Measurements from ENCODE around the gene SPRY4.

The SPRY4 gene

GRCh38 chr5:142307146-142307890 lies 17.5 kb downstream of the SPRY4 start:
- Histone ChIP-seq H3K9me3 (no peaks in the 10 kb centered on the region), H3K36me3 (no peaks in the 10 kb centered on the region), H3K27ac (no peak overlapping the region), H3K27me3 (peaks cover 24% of the 10 kb centered on the region), H3K4me1 (ENCODE audit: control insufficient read depth in 1 of 2, insufficient read depth in 1 of 2, low read depth in 1 of 2, low read length in 1 of 2) (no peaks in the 10 kb centered on the region), H3K4me3 (ENCODE audit: low read depth in 1 of 2, low read length in 1 of 2) (no peak overlapping the region)
- no peak for TF ChIP-seq CTCF (IDR thresholded peaks at IDR 0.05)

GRCh38 chr5:142306077-142306502 lies 18.7 kb downstream of the SPRY4 start:
- H3K27ac ChIP-seq = no peak overlapping the region
- no peak overlapping the region for H3K4me3 ChIP-seq (ENCODE audit: low read depth in 1 of 2, low read length in 1 of 2)
- peaks cover 14% of the 10 kb centered on the region for H3K27me3 ChIP-seq
- no peaks in the 10 kb centered on the region for H3K36me3 ChIP-seq
- H3K4me1 ChIP-seq (ENCODE audit: control insufficient read depth in 1 of 2, insufficient read depth in 1 of 2, low read depth in 1 of 2, low read length in 1 of 2) = no peaks in the 10 kb centered on the region
- H3K9me3 ChIP-seq = no peaks in the 10 kb centered on the region
- TF ChIP-seq CTCF (IDR thresholded peaks at IDR 0.05) = no peak

GRCh38 chr5:142305211-142305610 lies 19.6 kb downstream of the SPRY4 start:
- H3K9me3 ChIP-seq = no peaks in the 10 kb centered on the region
- TF ChIP-seq CTCF (IDR thresholded peaks at IDR 0.05) = no peak
- peaks cover 9% of the 10 kb centered on the region for H3K27me3 ChIP-seq
- H3K4me1 ChIP-seq (ENCODE audit: control insufficient read depth in 1 of 2, insufficient read depth in 1 of 2, low read depth in 1 of 2, low read length in 1 of 2) = no peaks in the 10 kb centered on the region
- no peak overlapping the region for H3K27ac ChIP-seq
- H3K4me3 ChIP-seq (ENCODE audit: low read depth in 1 of 2, low read length in 1 of 2) = no peak overlapping the region
- H3K36me3 ChIP-seq = no peaks in the 10 kb centered on the region

GRCh38 chr5:142304013-142304701 lies 20.7 kb downstream of the SPRY4 start:
- Histone ChIP-seq H3K4me1 (ENCODE audit: control insufficient read depth in 1 of 2, insufficient read depth in 1 of 2, low read depth in 1 of 2, low read length in 1 of 2) (no peaks in the 10 kb centered on the region), H3K4me3 (ENCODE audit: low read depth in 1 of 2, low read length in 1 of 2) (no peak overlapping the region), H3K27me3 (peaks cover 4% of the 10 kb centered on the region), H3K36me3 (no peaks in the 10 kb centered on the region), H3K27ac (no peak overlapping the region), H3K9me3 (no peaks in the 10 kb centered on the region)
- no peak for TF ChIP-seq CTCF (IDR thresholded peaks at IDR 0.05)

GRCh38 chr5:142303565-142303964 lies 21.3 kb downstream of the SPRY4 start:
- Histone ChIP-seq H3K27me3 (peaks cover 4% of the 10 kb centered on the region), H3K4me3 (ENCODE audit: low read depth in 1 of 2, low read length in 1 of 2) (no peak overlapping the region), H3K27ac (no peak overlapping the region), H3K9me3 (no peaks in the 10 kb centered on the region), H3K4me1 (ENCODE audit: control insufficient read depth in 1 of 2, insufficient read depth in 1 of 2, low read depth in 1 of 2, low read length in 1 of 2) (no peaks in the 10 kb centered on the region), H3K36me3 (no peaks in the 10 kb centered on the region)
- no peak for TF ChIP-seq CTCF (IDR thresholded peaks at IDR 0.05)
